Measurements from ENCODE around the gene COL19A1. TPM values are rescaled to one million over a fixed set of nuclear protein-coding genes. Genes with fewer than 3 reads are reported as not detected.

The COL19A1 gene
- total and polyA plus RNA-seq, 2 of the 13 experiments (the other 11 are each of a cell fraction or from before 2014, with no cell fraction given), result not detected

DNA sequence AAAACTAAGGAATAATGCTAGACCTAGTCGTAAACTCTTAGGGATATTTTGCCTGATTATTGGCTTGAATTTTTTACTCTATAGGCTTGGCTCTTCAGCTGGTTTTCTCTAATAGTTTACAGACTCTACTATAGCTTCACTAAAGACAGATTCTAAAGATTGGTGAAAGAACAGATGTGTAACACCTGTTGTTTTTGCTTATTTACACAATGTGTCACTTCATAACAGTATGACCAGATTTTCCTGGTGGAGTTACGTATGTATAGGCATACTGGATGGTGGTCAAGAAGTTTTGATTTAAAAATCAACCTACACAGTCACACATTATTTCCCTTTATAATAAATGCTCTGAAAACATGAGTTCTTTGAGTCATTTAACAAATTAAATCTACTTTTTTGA, 4.8 kb downstream of the COL19A1 start:
- H4K20me1 ChIP-seq (ENCODE audit: insufficient read depth, low read length), result no peaks in the 10 kb centered on the region
- in situ Hi-C loops (cut with HindIII; ENCODE audit: extremely low pct_ligation_motif_present, low pct_unique_long_range_greater_than_20kb), result no loop called here
- ATAC-seq, result no peak
- intact Hi-C loops (cut with micrococcal nuclease; ENCODE audit: unreplicated experiment), result no loop called here
- H3K27me3 ChIP-seq (ENCODE audit: control insufficient read depth in 1 of 2, insufficient read depth in 2 of 2, low read length in 2 of 2), result peaks cover 2 to 26% of the 10 kb centered on the region in 2 experiments; a peak in 4 of 5 replicates
- no peaks in the 10 kb centered on the region for H3K36me3 ChIP-seq (replicated peaks in 1 of 2; ENCODE audit: control insufficient read depth in 1 of 2, insufficient read depth in 2 of 2, low read length in 2 of 2)
- 26% methylated on average over 2 of the region's 2 CpGs for WGBS (ENCODE audit: low lambda C conversion rate)
- no TSS peak for BruUV-seq (replicated peaks)
- no peak overlapping the region for H3K9ac ChIP-seq (ENCODE audit: insufficient read depth, low read depth, low read length)
- ChIA-PET CTCF (ENCODE audit: low intra/inter-chr PET ratio, low total read pairs) (no interaction called here), POLR2A (no interaction called here)
- no peak overlapping the region for H3K4me3 ChIP-seq (replicated peaks in 1 of 3; ENCODE audit: insufficient read depth in 1 of 3, low read depth in 2 of 3, low read length in 3 of 3)
- no peak for FAIRE-seq
- no peak overlapping the region for H2AFZ ChIP-seq (ENCODE audit: low read length)
- H3K4me2 ChIP-seq (ENCODE audit: low read depth, low read length), result no peak overlapping the region
- no peaks in the 10 kb centered on the region for H3K9me3 ChIP-seq (ENCODE audit: low read length)
- no peaks in the 10 kb centered on the region for H3K79me2 ChIP-seq (ENCODE audit: insufficient read depth, low read length)
- TF ChIP-seq TBP (CRISPR knock-in tag; IDR thresholded peaks at IDR 0.05), result no peak
- no peak for TF ChIP-seq RFX1 (IDR thresholded peaks at IDR 0.05)
- TF ChIP-seq, protein P1, sequence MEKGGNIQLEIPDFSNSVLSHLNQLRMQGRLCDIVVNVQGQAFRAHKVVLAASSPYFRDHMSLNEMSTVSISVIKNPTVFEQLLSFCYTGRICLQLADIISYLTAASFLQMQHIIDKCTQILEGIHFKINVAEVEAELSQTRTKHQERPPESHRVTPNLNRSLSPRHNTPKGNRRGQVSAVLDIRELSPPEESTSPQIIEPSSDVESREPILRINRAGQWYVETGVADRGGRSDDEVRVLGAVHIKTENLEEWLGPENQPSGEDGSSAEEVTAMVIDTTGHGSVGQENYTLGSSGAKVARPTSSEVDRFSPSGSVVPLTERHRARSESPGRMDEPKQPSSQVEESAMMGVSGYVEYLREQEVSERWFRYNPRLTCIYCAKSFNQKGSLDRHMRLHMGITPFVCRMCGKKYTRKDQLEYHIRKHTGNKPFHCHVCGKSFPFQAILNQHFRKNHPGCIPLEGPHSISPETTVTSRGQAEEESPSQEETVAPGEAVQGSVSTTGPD (CRISPR knock-in tag; IDR thresholded peaks at IDR 0.05), result no peak
- TF ChIP-seq FOSL1 (CRISPR knock-in tag; IDR thresholded peaks at IDR 0.05; ENCODE audit: borderline replicate concordance), result no peak
- no peak for TF ChIP-seq FOXK1 (CRISPR knock-in tag; IDR thresholded peaks at IDR 0.05; ENCODE audit: borderline replicate concordance, low read depth)
- TF ChIP-seq ZBTB7A (CRISPR knock-in tag; IDR thresholded peaks at IDR 0.05), result no peak
- TF ChIP-seq, protein P2, sequence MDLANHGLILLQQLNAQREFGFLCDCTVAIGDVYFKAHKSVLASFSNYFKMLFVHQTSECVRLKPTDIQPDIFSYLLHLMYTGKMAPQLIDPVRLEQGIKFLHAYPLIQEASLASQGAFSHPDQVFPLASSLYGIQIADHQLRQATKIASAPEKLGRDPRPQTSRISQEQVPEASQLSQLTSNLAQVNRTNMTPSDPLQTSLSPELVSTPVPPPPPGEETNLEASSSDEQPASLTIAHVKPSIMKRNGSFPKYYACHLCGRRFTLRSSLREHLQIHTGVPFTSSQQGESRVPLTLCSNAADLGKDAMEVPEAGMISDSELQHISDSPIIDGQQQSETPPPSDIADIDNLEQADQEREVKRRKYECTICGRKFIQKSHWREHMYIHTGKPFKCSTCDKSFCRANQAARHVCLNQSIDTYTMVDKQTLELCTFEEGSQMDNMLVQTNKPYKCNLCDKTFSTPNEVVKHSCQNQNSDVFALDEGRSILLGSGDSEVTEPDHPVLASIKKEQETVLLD (CRISPR knock-in tag; IDR thresholded peaks at IDR 0.05; ENCODE audit: low read depth), result no peak
- no peak for TF ChIP-seq NFIC (IDR thresholded peaks at IDR 0.05; ENCODE audit: low read length)
- TF ChIP-seq ZNF253 (CRISPR knock-in tag; IDR thresholded peaks at IDR 0.05; ENCODE audit: borderline replicate concordance), result no peak
- no peak for TF ChIP-seq ZNF121 (CRISPR knock-in tag; IDR thresholded peaks at IDR 0.05)
- TF ChIP-seq, protein P3, sequence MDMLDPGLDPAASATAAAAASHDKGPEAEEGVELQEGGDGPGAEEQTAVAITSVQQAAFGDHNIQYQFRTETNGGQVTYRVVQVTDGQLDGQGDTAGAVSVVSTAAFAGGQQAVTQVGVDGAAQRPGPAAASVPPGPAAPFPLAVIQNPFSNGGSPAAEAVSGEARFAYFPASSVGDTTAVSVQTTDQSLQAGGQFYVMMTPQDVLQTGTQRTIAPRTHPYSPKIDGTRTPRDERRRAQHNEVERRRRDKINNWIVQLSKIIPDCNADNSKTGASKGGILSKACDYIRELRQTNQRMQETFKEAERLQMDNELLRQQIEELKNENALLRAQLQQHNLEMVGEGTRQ (IDR thresholded peaks at IDR 0.05; ENCODE audit: low read depth, low read length), result no peak
- TF ChIP-seq, protein P3 (CRISPR knock-in tag; IDR thresholded peaks at IDR 0.05; ENCODE audit: borderline replicate concordance), result no peak
- TF ChIP-seq CC2D1A (CRISPR knock-in tag; IDR thresholded peaks at IDR 0.05), result no peak
- no peak for TF ChIP-seq ZNF788 (CRISPR knock-in tag; IDR thresholded peaks at IDR 0.05; ENCODE audit: borderline replicate concordance)
- TF ChIP-seq ZNF350 (CRISPR knock-in tag; IDR thresholded peaks at IDR 0.05; ENCODE audit: borderline replicate concordance, low read depth), result no peak
- DNase-seq (ENCODE audit: low spot score), result no peak
- peaks cover 14% of the 10 kb centered on the region for H3K4me1 ChIP-seq (ENCODE audit: insufficient read depth, low read length)
- H3K27ac ChIP-seq (ENCODE audit: extremely low read length, insufficient read depth, low read length), result no peak overlapping the region
